Mesodermal cell (in vitro differentiated cells): ENCODE data around the gene RNF113A.

Source experiments
- H3K27ac ChIP-seq: 2 replicates; pipeline ENCODE4 v1.7.0; 2013; ENCODE audit warnings: mild to moderate bottlenecking, low read depth, low read length, moderate library complexity; ENCODE audit not compliant: severe bottlenecking
- H3K36me3 ChIP-seq: 2 replicates; pipeline ENCODE4 v1.7.1; 2013; ENCODE audit warnings: mild to moderate bottlenecking, low read length, moderate library complexity; ENCODE audit not compliant: control insufficient read depth, insufficient read depth
- H3K4me1 ChIP-seq: one replicate; pipeline ENCODE4 v1.7.1; 2013; ENCODE audit warnings: mild to moderate bottlenecking, low read length; ENCODE audit not compliant: insufficient read depth, control insufficient read depth, poor library complexity, severe bottlenecking
- H3K4me3 ChIP-seq: 2 replicates; pipeline ENCODE4 v1.7.0; 2013; ENCODE audit warnings: low read length, control low read depth, mild to moderate bottlenecking; ENCODE audit not compliant: insufficient read depth, poor library complexity, severe bottlenecking; ENCODE audit errors: extremely low read depth
- H3K9me3 ChIP-seq: 2 replicates; pipeline ENCODE4 v1.7.1; 2013; ENCODE audit warnings: mild to moderate bottlenecking, low read length, moderate library complexity; ENCODE audit not compliant: control insufficient read depth
- WGBS, 2 experiments: methylation state at CpG; one replicate each; pipeline ENCODE4 v1.1.5; 2013; ENCODE audit warnings: missing lambda C conversion rate in 2 of 2; ENCODE audit not compliant: insufficient coverage in 2 of 2; 5-methylcytosine and 5-hydroxymethylcytosine counted together

RNF113A gene

DNA sequence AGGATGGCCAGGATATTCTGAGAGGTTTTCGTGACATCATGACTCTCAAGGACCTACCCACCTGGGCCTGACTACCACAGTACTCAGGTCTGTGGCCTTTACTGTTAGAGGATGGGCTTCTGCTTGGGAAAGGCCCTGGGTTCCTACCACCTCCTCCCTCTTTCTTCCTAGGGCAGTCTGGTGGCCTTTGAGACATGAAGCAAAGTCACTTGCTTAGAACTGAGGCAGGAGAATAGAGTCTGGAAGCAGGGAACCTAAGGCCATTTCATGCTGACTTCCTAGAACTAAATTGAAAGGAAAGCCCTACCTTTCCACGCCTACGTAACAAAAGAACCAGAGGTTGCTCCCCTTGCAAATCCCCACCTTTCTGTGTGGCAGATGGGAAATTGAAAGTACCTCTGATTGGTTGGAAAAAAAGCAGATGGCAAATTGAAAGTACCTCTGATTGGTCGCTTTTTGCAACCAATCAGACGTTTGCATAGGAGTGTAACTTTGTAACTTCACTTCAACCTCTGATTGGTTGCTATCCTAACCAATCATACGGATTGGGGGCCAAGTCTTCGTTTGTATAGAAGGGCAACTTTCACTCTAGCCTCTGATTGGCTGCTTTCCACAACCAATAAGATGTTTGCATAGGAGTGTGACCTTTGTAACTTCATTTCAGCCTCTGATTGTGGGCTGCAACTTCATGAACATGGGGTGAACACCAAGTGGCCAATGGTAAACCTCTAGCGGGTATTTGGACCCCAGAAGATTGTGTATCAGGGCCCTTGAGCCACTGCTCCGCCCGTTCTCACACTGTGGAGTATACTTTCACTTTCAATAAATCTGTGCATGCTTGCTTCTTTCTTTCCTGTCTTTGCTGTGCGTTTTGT lies 14.3 kb upstream of the RNF113A start:
- Histone ChIP-seq H3K9me3 (no peaks in the 10 kb centered on the region), H3K4me3 (no peak overlapping the region), H3K4me1 (no peaks in the 10 kb centered on the region), H3K36me3 (no peaks in the 10 kb centered on the region), H3K27ac (no peak overlapping the region)
- 80 to 100% methylated on average over 1 of the region's 11 CpGs for WGBS, 2 experiments

- Histone ChIP-seq H3K4me3 (no peak overlapping the region), H3K36me3 (peaks cover 10% of the 10 kb centered on the region), H3K9me3 (no peaks in the 10 kb centered on the region), H3K4me1 (no peaks in the 10 kb centered on the region), H3K27ac (no peak overlapping the region)
- WGBS, 2 experiments = 71 to 95% methylated on average over 2 to 6 of the region's 11 CpGs
Observed at GRCh38 chrX:119880552-119881437, 9.3 kb upstream of the RNF113A start.

DNA sequence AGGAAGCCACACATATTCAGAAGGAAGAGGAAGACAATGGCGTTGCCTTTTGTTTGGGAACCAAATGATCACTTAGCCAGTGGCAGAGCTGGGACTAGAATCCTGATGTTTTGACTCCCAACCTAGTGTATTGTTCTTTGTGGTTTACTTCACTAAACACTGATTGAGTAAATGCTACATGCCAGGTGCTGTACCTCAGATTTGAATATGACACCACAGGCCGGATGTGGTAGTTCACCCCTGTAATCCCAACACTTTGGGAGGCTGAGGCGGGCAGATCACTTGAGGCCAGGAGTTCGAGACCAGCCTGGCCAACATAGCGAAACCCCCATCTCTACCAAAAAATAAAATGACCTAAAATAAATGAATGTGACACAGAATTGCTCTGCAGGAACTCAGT lies 8.5 kb upstream of the RNF113A start:
- Histone ChIP-seq H3K36me3 (peaks cover 10% of the 10 kb centered on the region), H3K9me3 (no peaks in the 10 kb centered on the region), H3K27ac (no peak overlapping the region), H3K4me1 (no peaks in the 10 kb centered on the region), H3K4me3 (no peak overlapping the region)
- WGBS, 2 experiments = no CpG with 5 or more reads among the region's 5 CpGs

- 100% methylated on average over 1 of the region's 2 CpGs; no CpG with 5 or more reads in 1 of the 2 experiments for WGBS, 2 experiments
- no peaks in the 10 kb centered on the region for H3K4me1 ChIP-seq
- H3K27ac ChIP-seq = no peak overlapping the region
- H3K36me3 ChIP-seq = peaks cover 10% of the 10 kb centered on the region
- H3K9me3 ChIP-seq = no peaks in the 10 kb centered on the region
- no peak overlapping the region for H3K4me3 ChIP-seq
Observed at GRCh38 chrX:119878740-119879139, 7.2 kb upstream of the RNF113A start.

DNA sequence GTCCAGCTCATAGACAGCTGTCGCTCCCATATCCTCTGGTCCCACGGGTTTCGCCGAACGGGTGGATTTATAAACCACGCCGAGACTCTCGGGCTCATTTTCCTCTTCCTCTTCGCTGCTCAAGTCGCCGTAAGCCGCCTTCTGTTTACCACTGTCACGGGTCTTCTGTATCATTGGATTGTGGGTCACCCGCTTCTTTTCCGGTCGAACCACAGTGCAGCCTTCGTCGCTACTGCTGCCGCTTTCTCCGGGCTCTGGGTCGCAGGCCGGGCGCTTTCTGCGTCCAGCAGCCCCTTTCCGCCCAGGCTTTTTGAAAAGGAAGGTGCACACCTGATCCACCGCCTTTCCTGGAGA lies 311 bp downstream of the RNF113A start:
- 0% methylated on average over 1 to 20 of the region's 26 CpGs for WGBS, 2 experiments
- H3K27ac ChIP-seq = peak overlapping the region; percentile 93
- no peaks in the 10 kb centered on the region for H3K4me1 ChIP-seq
- no peaks in the 10 kb centered on the region for H3K9me3 ChIP-seq
- H3K36me3 ChIP-seq = no peaks in the 10 kb centered on the region
- H3K4me3 ChIP-seq = peak overlapping the region; percentile 58

DNA sequence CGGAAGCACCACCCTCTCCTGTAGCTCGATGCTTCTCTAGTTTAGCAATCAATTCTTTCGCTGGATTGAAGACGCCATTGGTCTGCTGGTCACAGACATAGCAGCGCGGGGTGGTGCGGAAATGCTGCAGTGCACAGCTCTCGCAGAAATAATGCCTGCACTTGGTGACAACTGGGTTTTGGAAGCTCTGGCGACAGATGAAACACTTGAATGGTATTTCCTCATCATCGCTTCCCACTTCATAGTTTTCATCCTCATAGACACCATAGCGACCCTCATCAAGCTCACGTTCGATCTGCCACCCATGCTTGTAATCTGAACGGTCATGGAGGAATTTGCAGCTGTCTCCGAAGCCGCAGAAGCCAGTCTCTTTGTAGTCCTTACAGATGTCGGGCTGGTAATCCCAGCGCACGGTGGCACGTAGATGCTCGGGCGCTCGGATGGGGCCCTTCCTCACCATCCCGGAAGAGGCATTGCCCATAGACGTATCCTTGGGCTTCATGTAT lies 854 bp downstream of the RNF113A start:
- H3K36me3 ChIP-seq = no peaks in the 10 kb centered on the region
- no peaks in the 10 kb centered on the region for H3K4me1 ChIP-seq
- H3K9me3 ChIP-seq = no peaks in the 10 kb centered on the region
- peak overlapping the region; percentile 93 for H3K27ac ChIP-seq
- 2% methylated on average over 20 to 23 of the region's 25 CpGs for WGBS, 2 experiments
- peak overlapping the region; percentile 58 for H3K4me3 ChIP-seq

DNA sequence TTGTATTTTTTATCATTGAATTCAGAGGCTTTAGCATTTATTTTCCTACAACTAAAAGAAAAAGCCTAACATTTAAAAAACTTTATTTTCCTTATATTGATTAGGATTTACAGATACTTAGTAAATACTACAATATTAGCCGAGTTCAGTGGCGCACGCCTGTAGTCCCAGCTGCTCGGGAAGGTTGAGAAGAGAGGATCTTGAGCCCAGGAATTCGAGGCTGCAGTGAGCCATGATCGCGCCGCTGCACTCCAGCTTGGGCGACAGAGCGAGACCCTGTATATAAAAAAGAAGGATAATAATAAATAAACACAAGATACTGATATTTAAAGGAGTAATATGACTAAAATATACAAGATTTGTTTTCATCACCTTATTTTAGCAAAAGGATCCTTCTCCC lies 18.1 kb downstream of the RNF113A start:
- WGBS, 2 experiments = no CpG with 5 or more reads among the region's 10 CpGs
- H3K36me3 ChIP-seq = peaks cover 22% of the 10 kb centered on the region
- H3K4me1 ChIP-seq = no peaks in the 10 kb centered on the region
- H3K9me3 ChIP-seq = no peaks in the 10 kb centered on the region
- no peak overlapping the region for H3K27ac ChIP-seq
- peak overlapping the region; percentile 24 for H3K4me3 ChIP-seq

DNA sequence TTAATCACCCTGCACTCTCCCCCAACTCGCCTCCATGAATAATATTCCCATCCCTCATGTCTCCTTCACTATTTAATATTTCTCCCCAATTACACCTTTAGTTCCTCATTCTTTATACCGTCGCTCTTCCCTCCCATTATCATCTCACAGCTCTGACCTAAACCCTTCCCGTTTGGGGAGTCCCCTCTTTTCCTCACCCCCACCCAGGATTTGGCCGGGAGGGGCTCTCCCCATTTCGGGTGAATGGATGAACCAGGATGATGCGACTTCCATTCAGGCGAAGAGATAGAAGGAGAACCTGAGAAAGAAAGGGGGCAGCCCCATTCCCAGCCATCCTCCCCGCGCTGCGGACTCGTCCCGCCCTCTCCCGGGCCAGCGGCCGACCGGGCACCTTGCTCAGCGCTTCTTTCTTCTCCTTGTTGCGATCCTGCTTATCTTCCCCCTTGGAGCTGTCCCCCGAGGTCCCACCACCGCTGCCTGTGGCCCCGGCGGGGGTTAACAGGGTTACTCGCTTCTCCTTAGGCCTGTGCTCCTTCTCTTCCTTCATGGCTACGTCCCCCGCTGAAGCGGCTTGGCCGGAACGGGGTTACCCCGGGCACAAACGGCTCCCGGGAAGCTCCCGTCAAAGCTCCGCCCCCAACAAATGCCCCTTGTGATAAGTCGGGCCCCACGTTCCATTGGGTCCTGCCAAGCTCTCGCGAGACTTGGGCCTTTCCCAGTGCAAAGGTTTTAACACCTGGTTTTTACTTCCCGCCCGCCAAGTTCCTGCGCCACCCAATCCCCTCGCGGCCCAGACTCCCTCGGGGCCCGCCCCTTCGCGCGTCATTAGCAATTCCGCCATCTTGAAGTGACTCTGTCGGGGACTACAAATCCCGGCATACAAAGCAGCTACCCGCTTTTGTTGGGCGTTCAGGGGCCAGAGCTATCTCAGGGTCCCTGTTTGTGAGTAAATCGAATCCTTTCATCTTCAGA lies 18.9 kb downstream of the RNF113A start, which contains the start of gene UPF3B:
Gene UPF3B (minus strand): TSS at position 582 of the 972 bp plus-strand sequence. CDS start 35 bp downstream, at position 547.
- peak within 1 kb of the TSS; percentile 72 for H3K27ac ChIP-seq
- peaks cover 22% of the 10 kb centered on the region for H3K36me3 ChIP-seq
- H3K4me1 ChIP-seq = no peaks in the 10 kb centered on the region
- peak within 1 kb of the TSS; percentile 65 for H3K4me3 ChIP-seq
- 0 to 1% methylated on average over 8 to 16 of the region's 54 CpGs for WGBS, 2 experiments
- H3K9me3 ChIP-seq = no peaks in the 10 kb centered on the region

DNA sequence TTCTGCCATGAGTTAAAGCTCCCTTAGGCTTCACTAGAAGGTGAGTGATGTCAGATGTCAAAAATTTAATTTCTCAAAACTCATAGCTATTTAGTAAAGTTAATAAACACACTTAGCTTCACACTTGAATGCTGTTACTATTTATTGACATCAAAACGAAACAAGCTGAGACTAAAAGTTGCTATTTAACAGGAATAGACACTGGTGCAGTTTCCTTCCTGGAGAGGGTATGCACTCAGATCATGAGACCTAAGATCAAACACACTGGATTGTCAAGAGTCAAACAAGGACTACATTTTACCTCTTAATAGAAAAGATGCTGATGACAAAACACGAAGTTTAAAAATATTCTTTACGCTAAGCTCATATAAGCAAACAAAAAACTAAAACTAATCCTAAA lies 37.6 kb downstream of the RNF113A start:
- Histone ChIP-seq H3K9me3 (no peaks in the 10 kb centered on the region), H3K4me1 (no peaks in the 10 kb centered on the region), H3K4me3 (no peak overlapping the region), H3K36me3 (peaks cover 64% of the 10 kb centered on the region), H3K27ac (no peak overlapping the region)
- WGBS, 2 experiments = 80% methylated on average over 1 of the region's 3 CpGs; no CpG with 5 or more reads in 1 of the 2 experiments

DNA sequence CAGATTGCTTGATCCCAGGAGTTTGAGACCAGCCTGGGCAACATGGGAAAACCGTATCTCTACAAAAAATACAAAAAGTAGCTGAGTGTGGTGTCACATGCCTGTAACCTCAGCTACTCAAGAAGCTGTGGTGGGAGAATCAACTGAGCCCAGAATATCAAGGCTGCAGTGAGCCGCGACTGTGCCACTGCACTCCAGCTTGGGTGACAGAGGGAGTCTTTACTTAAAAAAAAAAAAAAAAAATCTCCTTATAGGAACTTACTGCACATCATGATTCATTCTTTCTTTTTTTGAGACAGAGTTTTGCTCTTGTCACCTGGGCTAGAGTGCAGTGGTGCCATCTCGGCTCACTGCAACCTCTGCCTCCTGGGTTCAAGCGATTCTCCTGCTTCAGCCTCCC lies 43.1 kb downstream of the RNF113A start:
- WGBS, 2 experiments = 100% methylated on average over 1 of the region's 5 CpGs; no CpG with 5 or more reads in 1 of the 2 experiments
- peaks cover 30% of the 10 kb centered on the region for H3K36me3 ChIP-seq
- H3K4me3 ChIP-seq = no peak overlapping the region

More for the DNA sequence above, 43.1 kb downstream of the RNF113A start:
- no peaks in the 10 kb centered on the region for H3K4me1 ChIP-seq
- H3K9me3 ChIP-seq = no peaks in the 10 kb centered on the region
- no peak overlapping the region for H3K27ac ChIP-seq
